AG09319 (cell line): Measurements from ENCODE around the gene UPK3B.
"Not testable (repeated sequence)": the region's sequence is repeated elsewhere in the genome, so short reads cannot be mapped to it uniquely, and the experiment has no call there.

ENCODE experiments used
- DNase-seq: peaks from one replicate; pipeline ENCODE4 v3.0.0-alpha.2; 2010; ENCODE audit warnings: low read depth; ENCODE audit errors: extremely low read depth
- CTCF ChIP-seq: IDR thresholded peaks from 2 replicates; pipeline ENCODE4 v1.5.1; 2011; ENCODE audit warnings: low read depth, mild to moderate bottlenecking, inconsistent platforms, low read length, moderate library complexity

The UPK3B gene

GRCh38 chr7:76514926-76515771 is 4.8 kb downstream of the UPK3B start:
- TF ChIP-seq CTCF: no peak
- DNase-seq: no peak

GRCh38 chr7:76515999-76516443 is 5.7 kb downstream of the UPK3B start:
- peak; percentile 97 for TF ChIP-seq CTCF

GRCh38 chr7:76516932-76517331 is 6.6 kb downstream of the UPK3B start:
- not testable (repeated sequence) for DNase-seq

More at GRCh38 chr7:76515999-76516443, 5.7 kb downstream of the UPK3B start:
- DNase-seq: peak; percentile 7

GRCh38 chr7:76526183-76526582 is 15.8 kb downstream of the UPK3B start:
- not testable (repeated sequence) for DNase-seq

- not testable (repeated sequence) for DNase-seq
These were observed 21.3 kb downstream of the UPK3B start for GRCh38 chr7:76531643-76532042.

GRCh38 chr7:76543197-76543596 is 32.8 kb downstream of the UPK3B start, which contains the start of gene SPDYE16:
TSS of gene SPDYE16 (minus strand) at chr7:76543297. CDS start at chr7:76541459, 1,838 bp downstream.
- DNase-seq: not testable (repeated sequence)

GRCh38 chr7:76549025-76549854 is 38.9 kb downstream of the UPK3B start:
- peak; percentile 61 for DNase-seq

GRCh38 chr7:76549855-76550248 is 39.5 kb downstream of the UPK3B start:
- not testable (repeated sequence) for DNase-seq

- DNase-seq: not testable (repeated sequence)
These were observed 41.6 kb downstream of the UPK3B start for GRCh38 chr7:76551992-76552391.

GRCh38 chr7:76559685-76560084 is 49.3 kb downstream of the UPK3B start:
- not testable (repeated sequence) for DNase-seq

GRCh38 chr7:76560157-76560556 is 49.8 kb downstream of the UPK3B start:
- DNase-seq: not testable (repeated sequence)

GRCh38 chr7:76561342-76561741 is 51.0 kb downstream of the UPK3B start:
- not testable (repeated sequence) for DNase-seq

- not testable (repeated sequence) for DNase-seq
These were observed 54.6 kb downstream of the UPK3B start for GRCh38 chr7:76565001-76565400.
